Endodermal cell (in vitro differentiated cells): Measurements from ENCODE around the gene ALDH9A1. TPM values are rescaled to one million over a fixed set of nuclear protein-coding genes. Genes with fewer than 3 reads are reported as not detected.

Experiments used
- DNase-seq: peaks from one replicate; pipeline ENCODE4 v3.0.0-alpha.2; 2017
- H3K27ac ChIP-seq: 2 replicates; pipeline ENCODE4 v1.5.1; 2013; ENCODE audit warnings: mild to moderate bottlenecking, low read depth, low read length, moderate library complexity
- H3K27me3 ChIP-seq: 2 replicates; pipeline ENCODE4 v1.6.1; 2013; ENCODE audit warnings: mild to moderate bottlenecking, low read length, moderate library complexity; ENCODE audit not compliant: insufficient read depth, control insufficient read depth, poor library complexity, severe bottlenecking
- H3K36me3 ChIP-seq: 2 replicates; pipeline ENCODE4 v1.7.0; 2013; ENCODE audit warnings: mild to moderate bottlenecking, low read length, moderate library complexity; ENCODE audit not compliant: control insufficient read depth, insufficient read depth
- H3K4me1 ChIP-seq: one replicate; pipeline ENCODE4 v1.7.0; 2013; ENCODE audit warnings: low read length; ENCODE audit not compliant: control insufficient read depth, insufficient read depth
- H3K4me3 ChIP-seq: 2 replicates; pipeline ENCODE4 v1.5.1; 2013; ENCODE audit warnings: mild to moderate bottlenecking, low read length, moderate library complexity
- H3K9ac ChIP-seq: 2 replicates; pipeline ENCODE4 v1.6.1; 2013; ENCODE audit warnings: mild to moderate bottlenecking, low read length, moderate library complexity; ENCODE audit not compliant: poor library complexity, severe bottlenecking; ENCODE audit errors: extremely low read depth
- H3K9me3 ChIP-seq: 2 replicates; pipeline ENCODE4 v1.6.1; 2013; ENCODE audit warnings: mild to moderate bottlenecking, low read length, moderate library complexity; ENCODE audit not compliant: control insufficient read depth
- H3K27ac Mint-ChIP-seq: 2 replicates; pipeline ENCODE4 v1.8.0; 2020; ENCODE audit warnings: mixed read lengths
- H3K27me3 Mint-ChIP-seq: 2 replicates; pipeline ENCODE4 v1.8.0; 2021; ENCODE audit warnings: mild to moderate bottlenecking, mixed read lengths; ENCODE audit not compliant: insufficient read depth
- H3K36me3 Mint-ChIP-seq: 2 replicates; pipeline ENCODE4 v1.8.0; 2020; ENCODE audit warnings: low read depth, mixed read lengths
- H3K4me1 Mint-ChIP-seq: 2 replicates; pipeline ENCODE4 v1.8.0; 2020; ENCODE audit warnings: mixed read lengths
- H3K4me3 Mint-ChIP-seq: 2 replicates; pipeline ENCODE4 v1.8.0; 2020; ENCODE audit warnings: mild to moderate bottlenecking, moderate library complexity, mixed read lengths
- H3K9me3 Mint-ChIP-seq: 2 replicates; pipeline ENCODE4 v1.8.0; 2020; ENCODE audit warnings: mild to moderate bottlenecking, mixed read lengths
- CTCF ChIP-seq: fragments of 200-600 bp; sonication (generic); conservative IDR thresholded peaks from 2 replicates; pipeline ENCODE4 v1.5.0; 2021; ENCODE audit warnings: antibody characterized with exemption, mild to moderate bottlenecking
- WGBS, 2 experiments: methylation state at CpG; one replicate each; pipeline versions ENCODE4 v1.1.5 to v1.1.7; 2013; ENCODE audit warnings: missing lambda C conversion rate in 2 of 2, mixed read lengths in 1 of 2; ENCODE audit not compliant: insufficient coverage in 1 of 2, insufficient read length in 1 of 2; 5-methylcytosine and 5-hydroxymethylcytosine counted together
- total RNA-seq, 2 donors: library from RNA; stranded (reverse); fragmentation: NEBNext Ultra II Directional in 1 of 2; extraction: Animal tissue kit (Norgen Biotek cat#: 25700) in 1 of 2; gene quantifications; 2 replicates in 1 of 2; 3 replicates in 1 of 2; pipeline ENCODE4 v1.2.1, GENCODE V29; 2021

The ALDH9A1 gene
- total RNA-seq, 2 donors from 2014 or later: 47.6 to 52.2 TPM

DNA sequence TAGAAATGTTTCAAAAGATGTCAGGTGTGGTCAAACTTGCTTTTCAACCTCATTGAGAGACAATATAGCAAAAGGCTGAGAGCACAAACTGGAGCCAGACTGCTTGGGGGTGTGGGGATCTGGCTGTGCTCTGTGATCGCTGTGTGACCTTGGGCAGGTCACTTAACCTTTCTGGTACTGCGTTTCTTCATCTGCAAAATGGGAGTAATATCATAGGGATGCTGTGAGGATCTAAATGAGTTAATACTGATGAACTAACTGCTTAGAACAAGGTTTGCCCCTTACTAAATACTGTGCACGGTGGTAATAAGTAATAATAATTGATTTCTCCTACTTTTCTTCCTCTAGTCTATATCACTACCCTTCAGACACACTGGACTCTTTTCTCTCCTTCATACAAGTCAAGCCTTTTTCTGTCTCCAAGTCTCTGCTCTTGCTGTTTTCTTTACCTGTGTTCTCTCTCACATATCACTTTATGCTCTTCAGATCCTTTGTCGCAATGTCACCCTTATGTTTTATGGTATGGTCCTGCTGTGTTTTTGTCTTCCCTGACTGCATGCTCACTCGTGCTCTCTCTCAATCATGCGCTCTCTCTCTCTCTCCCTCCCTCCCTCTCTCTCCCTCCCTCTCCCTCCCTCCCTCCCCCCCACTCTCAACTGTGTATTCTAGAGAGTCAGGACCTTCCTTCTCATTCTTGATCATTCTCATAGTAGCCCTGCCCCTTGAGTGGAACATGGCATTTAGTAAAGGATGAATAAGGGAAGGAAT is 64.0 kb downstream of the ALDH9A1 start:
- H3K36me3 ChIP-seq: peaks cover 19% of the 10 kb centered on the region
- H3K9ac ChIP-seq: no peak overlapping the region
- no peaks in the 10 kb centered on the region for H3K9me3 ChIP-seq
- H3K4me1 Mint-ChIP-seq: peaks cover 16% of the 10 kb centered on the region
- 87 to 94% methylated on average over 3 to 4 of the region's 6 CpGs for WGBS, 2 experiments
- H3K4me3 Mint-ChIP-seq: no peak overlapping the region
- H3K27ac ChIP-seq: no peak overlapping the region
- DNase-seq: no peak
- no peak overlapping the region for H3K27ac Mint-ChIP-seq
- peaks cover 4% of the 10 kb centered on the region for H3K4me1 ChIP-seq
- no peaks in the 10 kb centered on the region for H3K9me3 Mint-ChIP-seq
- no peak overlapping the region for H3K4me3 ChIP-seq
- peaks cover 2% of the 10 kb centered on the region for H3K27me3 Mint-ChIP-seq
- H3K27me3 ChIP-seq: no peaks in the 10 kb centered on the region
- TF ChIP-seq CTCF: no peak
- H3K36me3 Mint-ChIP-seq: peaks cover 2% of the 10 kb centered on the region

DNA sequence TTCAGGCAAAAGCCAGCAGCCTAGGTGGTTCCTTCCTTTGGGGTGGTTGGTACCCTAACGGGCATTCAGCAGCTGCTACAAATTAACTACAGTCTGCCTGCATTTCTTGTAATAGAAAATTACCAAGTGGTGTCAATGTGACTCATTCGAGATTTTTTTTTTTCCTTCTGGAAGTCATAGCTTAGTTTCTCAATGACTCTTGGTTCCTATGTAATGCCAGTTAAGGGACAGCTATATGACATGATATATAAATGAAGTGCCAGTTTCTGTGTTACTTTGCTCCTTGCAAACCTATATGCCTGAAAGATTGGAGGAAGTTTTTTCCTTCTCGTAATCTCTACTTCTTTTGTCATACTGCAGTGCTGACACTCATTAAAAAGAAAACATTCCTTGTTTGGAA is 64.7 kb downstream of the ALDH9A1 start:
- Histone ChIP-seq H3K27me3 (no peaks in the 10 kb centered on the region), H3K4me1 (peaks cover 4% of the 10 kb centered on the region), H3K9me3 (no peaks in the 10 kb centered on the region), H3K36me3 (peaks cover 15% of the 10 kb centered on the region), H3K4me3 (no peak overlapping the region), H3K27ac (no peak overlapping the region), H3K9ac (no peak overlapping the region)
- no peak overlapping the region for H3K4me3 Mint-ChIP-seq
- peaks cover 16% of the 10 kb centered on the region for H3K4me1 Mint-ChIP-seq
- no peak for TF ChIP-seq CTCF
- H3K36me3 Mint-ChIP-seq: peaks cover 2% of the 10 kb centered on the region
- H3K27ac Mint-ChIP-seq: no peak overlapping the region
- no peaks in the 10 kb centered on the region for H3K9me3 Mint-ChIP-seq
- DNase-seq: no peak
- 90 to 100% methylated on average over 1 to 3 of the region's 3 CpGs for WGBS, 2 experiments
- peaks cover 7% of the 10 kb centered on the region for H3K27me3 Mint-ChIP-seq

- H3K9ac ChIP-seq: no peak overlapping the region
- no peak overlapping the region for H3K27ac ChIP-seq
- H3K4me3 Mint-ChIP-seq: no peak overlapping the region
These were observed 65.9 kb downstream of the ALDH9A1 start for GRCh38 chr1:165632491-165632890.

More at GRCh38 chr1:165632491-165632890, 65.9 kb downstream of the ALDH9A1 start:
- TF ChIP-seq CTCF: no peak
- H3K4me3 ChIP-seq: peak overlapping the region; percentile 96
- no peak for DNase-seq
- peaks cover 7% of the 10 kb centered on the region for H3K27me3 Mint-ChIP-seq
- H3K4me1 ChIP-seq: peaks cover 4% of the 10 kb centered on the region
- H3K27me3 ChIP-seq: no peaks in the 10 kb centered on the region
- H3K9me3 ChIP-seq: no peaks in the 10 kb centered on the region
- H3K36me3 Mint-ChIP-seq: peaks cover 2% of the 10 kb centered on the region
- H3K9me3 Mint-ChIP-seq: no peaks in the 10 kb centered on the region
- peaks cover 16% of the 10 kb centered on the region for H3K4me1 Mint-ChIP-seq
- peaks cover 15% of the 10 kb centered on the region for H3K36me3 ChIP-seq
- WGBS, 2 experiments: 69 to 72% methylated on average over 5 to 7 of the region's 7 CpGs
- H3K27ac Mint-ChIP-seq: no peak overlapping the region
